Activated naive CD8-positive, alpha-beta T cell treated with anti-CD3 and anti-CD28 coated beads, Interleukin-2, amount 10 ng/mL, durations not matched to agents 7 days and 5 days (primary cell): ENCODE measurements around the gene HSPB7. TPM values are rescaled to one million over a fixed set of nuclear protein-coding genes. Genes with fewer than 3 reads are reported as not detected.
"Not testable (repeated sequence)": the region's sequence is repeated elsewhere in the genome, so short reads cannot be mapped to it uniquely, and the experiment has no call there.

Source experiments
- ATAC-seq: fragments of 150-1000 bp; cut with Tn5 transposase; one replicate; pipeline ENCODE4 v1.10.0; 2021; ENCODE audit warnings: low read depth, moderate library complexity
- POLR2A ChIA-PET: fragments of 350-600 bp; sonication (Branson Sonifier 250); formaldehyde crosslinking; loops from one replicate; lab custom pipeline; 2021; ENCODE audit warnings: antibody characterized with exemption; lab: Charles Lee
- DNase-seq: peaks from one replicate; pipeline ENCODE4 v3.0.0; 2021
- H3K27ac Mint-ChIP-seq: one replicate; pipeline ENCODE4 v1.8.0; 2022; ENCODE audit warnings: mild to moderate bottlenecking, mixed read lengths
- H3K27me3 Mint-ChIP-seq: one replicate; pipeline ENCODE4 v1.8.0; 2022; ENCODE audit warnings: mild to moderate bottlenecking, moderate library complexity, mixed read lengths
- H3K36me3 Mint-ChIP-seq: one replicate; pipeline ENCODE4 v1.8.0; 2021; ENCODE audit warnings: mild to moderate bottlenecking, mixed read lengths
- H3K4me1 Mint-ChIP-seq: one replicate; pipeline ENCODE4 v1.8.0; 2021; ENCODE audit warnings: mixed read lengths
- H3K4me3 Mint-ChIP-seq: one replicate; pipeline ENCODE4 v1.8.0; 2022; ENCODE audit warnings: mild to moderate bottlenecking, moderate library complexity, mixed read lengths
- H3K9me3 Mint-ChIP-seq: one replicate; pipeline ENCODE4 v1.8.0; 2021; ENCODE audit warnings: mixed read lengths
- total RNA-seq, 2 experiments: library from RNA; stranded (reverse); gene quantifications; one replicate each; pipeline ENCODE4 v1.2.3, GENCODE V29; 2021

Gene HSPB7
- total RNA-seq, 2 experiments from 2014 or later, result not detected

- POLR2A ChIA-PET, result not testable (repeated sequence)
These were observed 16.6 kb downstream of the HSPB7 start for GRCh38 chr1:16001274-16001673.

GRCh38 chr1:15998929-15999328 lies 18.9 kb downstream of the HSPB7 start:
- H3K27me3 Mint-ChIP-seq, result peaks cover 6% of the 10 kb centered on the region
- POLR2A ChIA-PET, result interaction anchor here (0.6 kb wide), 1 partner anchor 21 kb away, joined by 4 read pairs; no protein-coding TSS in a partner anchor
- H3K4me1 Mint-ChIP-seq, result no peaks in the 10 kb centered on the region
- H3K4me3 Mint-ChIP-seq, result no peak overlapping the region
- no peaks in the 10 kb centered on the region for H3K9me3 Mint-ChIP-seq
- no peaks in the 10 kb centered on the region for H3K36me3 Mint-ChIP-seq
- H3K27ac Mint-ChIP-seq, result no peak overlapping the region
- no peak for ATAC-seq
- no peak for DNase-seq

More at GRCh38 chr1:16001274-16001673, 16.6 kb downstream of the HSPB7 start:
- H3K4me1 Mint-ChIP-seq, H3K27ac Mint-ChIP-seq, H3K9me3 Mint-ChIP-seq, DNase-seq, H3K27me3 Mint-ChIP-seq, H3K4me3 Mint-ChIP-seq, H3K36me3 Mint-ChIP-seq, ATAC-seq: not testable (repeated sequence)

GRCh38 chr1:15997637-15998280 lies 20.1 kb downstream of the HSPB7 start:
- H3K4me1 Mint-ChIP-seq, result no peaks in the 10 kb centered on the region
- DNase-seq (no peak), ATAC-seq (no peak)
- H3K4me3 Mint-ChIP-seq, result no peak overlapping the region
- H3K9me3 Mint-ChIP-seq, result no peaks in the 10 kb centered on the region
- peaks cover 6% of the 10 kb centered on the region for H3K27me3 Mint-ChIP-seq
- H3K27ac Mint-ChIP-seq, result no peak overlapping the region
- POLR2A ChIA-PET, result no interaction called here
- H3K36me3 Mint-ChIP-seq, result no peaks in the 10 kb centered on the region

- DNase-seq, result no peak
- Mint-ChIP-seq H3K36me3 (no peaks in the 10 kb centered on the region), H3K4me3 (no peak overlapping the region), H3K4me1 (no peaks in the 10 kb centered on the region), H3K9me3 (no peaks in the 10 kb centered on the region), H3K27ac (no peak overlapping the region), H3K27me3 (peaks cover 6% of the 10 kb centered on the region)
- ATAC-seq, result no peak
- POLR2A ChIA-PET, result no interaction called here
These were observed 20.7 kb downstream of the HSPB7 start for GRCh38 chr1:15997076-15997585.

GRCh38 chr1:15994590-15995351 lies 23.1 kb downstream of the HSPB7 start:
- DNase-seq, result peak; percentile 60
- Mint-ChIP-seq H3K27me3 (peaks cover 6% of the 10 kb centered on the region), H3K27ac (no peak overlapping the region), H3K4me3 (no peak overlapping the region), H3K9me3 (no peaks in the 10 kb centered on the region), H3K4me1 (no peaks in the 10 kb centered on the region), H3K36me3 (no peaks in the 10 kb centered on the region)
- POLR2A ChIA-PET, result no interaction called here
- peak; percentile 59 for ATAC-seq

GRCh38 chr1:15994081-15994480 lies 23.8 kb downstream of the HSPB7 start:
- DNase-seq, result no peak
- H3K4me3 Mint-ChIP-seq, result no peak overlapping the region
- H3K36me3 Mint-ChIP-seq, result no peaks in the 10 kb centered on the region
- no peaks in the 10 kb centered on the region for H3K9me3 Mint-ChIP-seq
- no peak for ATAC-seq
- H3K4me1 Mint-ChIP-seq, result no peaks in the 10 kb centered on the region
- POLR2A ChIA-PET, result no interaction called here
- peaks cover 6% of the 10 kb centered on the region for H3K27me3 Mint-ChIP-seq
- H3K27ac Mint-ChIP-seq, result no peak overlapping the region

GRCh38 chr1:15993666-15994065 lies 24.2 kb downstream of the HSPB7 start:
- Mint-ChIP-seq H3K27me3 (peaks cover 9% of the 10 kb centered on the region), H3K4me3 (no peak overlapping the region), H3K4me1 (no peaks in the 10 kb centered on the region), H3K36me3 (no peaks in the 10 kb centered on the region), H3K27ac (no peak overlapping the region), H3K9me3 (no peaks in the 10 kb centered on the region)
- ATAC-seq (no peak), DNase-seq (no peak)
- POLR2A ChIA-PET, result no interaction called here

- Mint-ChIP-seq H3K36me3 (no peaks in the 10 kb centered on the region), H3K4me1 (no peaks in the 10 kb centered on the region), H3K27ac (no peak overlapping the region), H3K27me3 (peaks cover 8% of the 10 kb centered on the region), H3K9me3 (no peaks in the 10 kb centered on the region), H3K4me3 (no peak overlapping the region)
- no peak for DNase-seq
- POLR2A ChIA-PET, result no interaction called here
- ATAC-seq, result no peak
These were observed 25.0 kb downstream of the HSPB7 start for GRCh38 chr1:15992582-15993500.

GRCh38 chr1:15992187-15992553 lies 25.7 kb downstream of the HSPB7 start:
- POLR2A ChIA-PET, result no interaction called here
- no peak overlapping the region for H3K4me3 Mint-ChIP-seq
- no peaks in the 10 kb centered on the region for H3K4me1 Mint-ChIP-seq
- no peak overlapping the region for H3K27ac Mint-ChIP-seq
- DNase-seq (no peak), ATAC-seq (no peak)
- no peaks in the 10 kb centered on the region for H3K36me3 Mint-ChIP-seq
- H3K9me3 Mint-ChIP-seq, result no peaks in the 10 kb centered on the region
- H3K27me3 Mint-ChIP-seq, result peaks cover 8% of the 10 kb centered on the region

GRCh38 chr1:15991427-15992186 lies 26.2 kb downstream of the HSPB7 start:
- H3K27ac Mint-ChIP-seq, result no peak overlapping the region
- ATAC-seq, result no peak
- peaks cover 8% of the 10 kb centered on the region for H3K27me3 Mint-ChIP-seq
- no peak for DNase-seq
- no peaks in the 10 kb centered on the region for H3K9me3 Mint-ChIP-seq
- H3K4me3 Mint-ChIP-seq, result no peak overlapping the region
- POLR2A ChIA-PET, result interaction anchor here (0.6 kb wide), 1 partner anchor 225 kb away, joined by 5 read pairs; no protein-coding TSS in a partner anchor
- H3K4me1 Mint-ChIP-seq, result no peaks in the 10 kb centered on the region
- no peaks in the 10 kb centered on the region for H3K36me3 Mint-ChIP-seq

- ATAC-seq (no peak), DNase-seq (no peak)
- Mint-ChIP-seq H3K9me3 (no peaks in the 10 kb centered on the region), H3K36me3 (no peaks in the 10 kb centered on the region), H3K27ac (no peak overlapping the region), H3K4me1 (no peaks in the 10 kb centered on the region), H3K4me3 (no peak overlapping the region), H3K27me3 (peaks cover 4% of the 10 kb centered on the region)
- POLR2A ChIA-PET, result no interaction called here
These were observed 28.1 kb downstream of the HSPB7 start for GRCh38 chr1:15989776-15990175.

GRCh38 chr1:15988856-15989736 lies 28.7 kb downstream of the HSPB7 start:
- no peaks in the 10 kb centered on the region for H3K4me1 Mint-ChIP-seq
- H3K27ac Mint-ChIP-seq, result no peak overlapping the region
- H3K27me3 Mint-ChIP-seq, result peaks cover 4% of the 10 kb centered on the region
- H3K36me3 Mint-ChIP-seq, result no peaks in the 10 kb centered on the region
- H3K4me3 Mint-ChIP-seq, result no peak overlapping the region
- POLR2A ChIA-PET, result no interaction called here
- H3K9me3 Mint-ChIP-seq, result no peaks in the 10 kb centered on the region
- no peak for DNase-seq
- no peak for ATAC-seq
